ENCODE results near the gene PLCD3. TPM values are rescaled to one million over a fixed set of nuclear protein-coding genes. Genes with fewer than 3 reads are reported as not detected.

PLCD3 gene
- total and polyA plus RNA-seq, 2 of the 13 experiments (the other 11 are each of a cell fraction or from before 2014, with no cell fraction given) = 11.3 to 39.1 TPM

- TF ChIP-seq ZFP90 (CRISPR knock-in tag; IDR thresholded peaks at IDR 0.05; ENCODE audit: borderline replicate concordance) = peak; percentile 89; the same call in 1 of the 2 replicates
- TF ChIP-seq ZNF572 (CRISPR knock-in tag; IDR thresholded peaks at IDR 0.05) = peak; percentile 97
- TF ChIP-seq ZFP41 (CRISPR knock-in tag; IDR thresholded peaks at IDR 0.05; ENCODE audit: borderline replicate concordance) = peak; percentile 65; the same call in 1 of the 2 replicates
- TF ChIP-seq, protein P1, sequence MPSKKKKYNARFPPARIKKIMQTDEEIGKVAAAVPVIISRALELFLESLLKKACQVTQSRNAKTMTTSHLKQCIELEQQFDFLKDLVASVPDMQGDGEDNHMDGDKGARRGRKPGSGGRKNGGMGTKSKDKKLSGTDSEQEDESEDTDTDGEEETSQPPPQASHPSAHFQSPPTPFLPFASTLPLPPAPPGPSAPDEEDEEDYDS (CRISPR knock-in tag; IDR thresholded peaks at IDR 0.05) = 0 out of 2 replicates have a peak, but pooled peaks have one; percentile 8
- TF ChIP-seq ZNF512 (CRISPR knock-in tag; IDR thresholded peaks at IDR 0.05) = no peak
- no peak for TF ChIP-seq TFDP1 (CRISPR knock-in tag; IDR thresholded peaks at IDR 0.05; ENCODE audit: borderline replicate concordance)
- TF ChIP-seq ZFY (CRISPR knock-in tag; IDR thresholded peaks at IDR 0.05) = 0 out of 2 replicates have a peak, but pooled peaks have one; percentile 9
- TF ChIP-seq PRMT3 (CRISPR knock-in tag; IDR thresholded peaks at IDR 0.05; ENCODE audit: borderline replicate concordance, low read depth) = 0 out of 2 replicates have a peak, but pooled peaks have one; percentile 39
- 0 out of 2 replicates have a peak, but pooled peaks have one; percentile 51 for TF ChIP-seq ZNF431 (CRISPR knock-in tag; IDR thresholded peaks at IDR 0.05; ENCODE audit: borderline replicate concordance, low read depth)
- peak; percentile 68 for TF ChIP-seq AGO2 (optimal IDR thresholded peaks at IDR 0.05; ENCODE audit: low read depth, low read length)
- TF ChIP-seq TCF12 (IDR thresholded peaks at IDR 0.05) = no peak
- peak; percentile 65; the same call in 1 of the 2 replicates for TF ChIP-seq TCF12 (CRISPR knock-in tag; IDR thresholded peaks at IDR 0.05)
- TF ChIP-seq ZNF737 (CRISPR knock-in tag; IDR thresholded peaks at IDR 0.05; ENCODE audit: borderline replicate concordance) = no peak
- peak; percentile 55; the same call in 1 of the 2 replicates for TF ChIP-seq ZNF260 (CRISPR knock-in tag; IDR thresholded peaks at IDR 0.05; ENCODE audit: borderline replicate concordance, low read depth)
- no peak for TF ChIP-seq ZNF383 (CRISPR knock-in tag; IDR thresholded peaks at IDR 0.05; ENCODE audit: borderline replicate concordance)
- peak; percentile 8 for TF ChIP-seq ZNF839 (CRISPR knock-in tag; IDR thresholded peaks at IDR 0.05; ENCODE audit: borderline replicate concordance)
- TF ChIP-seq SMAD1 (CRISPR knock-in tag; IDR thresholded peaks at IDR 0.05; ENCODE audit: borderline replicate concordance, low read depth) = peak; percentile 78; the same call in 1 of the 2 replicates
- TF ChIP-seq, protein P2, sequence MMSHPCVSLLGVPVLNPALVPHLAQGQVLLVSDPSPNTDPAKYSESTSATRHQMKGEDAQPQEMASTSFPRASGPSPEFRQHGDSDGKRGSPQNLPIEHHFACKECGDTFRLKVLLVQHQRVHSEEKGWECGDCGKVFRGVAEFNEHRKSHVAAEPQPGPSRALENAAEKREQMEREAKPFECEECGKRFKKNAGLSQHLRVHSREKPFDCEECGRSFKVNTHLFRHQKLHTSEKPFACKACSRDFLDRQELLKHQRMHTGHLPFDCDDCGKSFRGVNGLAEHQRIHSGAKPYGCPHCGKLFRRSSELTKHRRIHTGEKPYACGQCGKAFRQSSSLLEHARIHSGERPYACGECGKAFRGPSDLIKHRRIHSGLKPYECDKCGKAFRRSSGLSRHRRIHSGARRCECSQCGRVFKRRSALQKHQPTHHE (CRISPR knock-in tag; IDR thresholded peaks at IDR 0.05; ENCODE audit: borderline replicate concordance) = 0 out of 2 replicates have a peak, but pooled peaks have one; percentile 45
- TF ChIP-seq BRD4 (CRISPR knock-in tag; IDR thresholded peaks at IDR 0.05) = peak; percentile 16; the same call in 1 of the 2 replicates
- TF ChIP-seq ZBTB26 (CRISPR knock-in tag; IDR thresholded peaks at IDR 0.05; ENCODE audit: borderline replicate concordance) = peak; percentile 42; the same call in 1 of the 2 replicates
These were observed 38.6 kb upstream of the PLCD3 start (continued) for GRCh38 chr17:45170931-45171337.
